GM18867 (cell line): ENCODE results near the gene DSCAM.

Experiments used
- ATAC-seq: cut with Tn5 transposase; IDR thresholded peaks from one replicate; pipeline ENCODE4 v1.9.1; 2021; ENCODE audit warnings: mild to moderate bottlenecking, moderate library complexity; ENCODE audit not compliant: unreplicated experiment

Gene DSCAM

GRCh38 chr21:40562242-40563002, 284.5 kb downstream of the DSCAM start:
- no peak for ATAC-seq

GRCh38 chr21:40556442-40556968, 290.5 kb downstream of the DSCAM start:
- no peak for ATAC-seq

- ATAC-seq = no peak
Observed at GRCh38 chr21:40555021-40555528, 291.9 kb downstream of the DSCAM start.

GRCh38 chr21:40553781-40554180, 293.2 kb downstream of the DSCAM start:
- ATAC-seq = no peak

- no peak for ATAC-seq
Observed at GRCh38 chr21:40547906-40548513, 298.9 kb downstream of the DSCAM start.

GRCh38 chr21:40546647-40547046, 300.3 kb downstream of the DSCAM start:
- no peak for ATAC-seq

- ATAC-seq = no peak
Observed at GRCh38 chr21:40540216-40540615, 306.7 kb downstream of the DSCAM start.

GRCh38 chr21:40534886-40535285, 312.1 kb downstream of the DSCAM start:
- no peak for ATAC-seq

GRCh38 chr21:40531431-40532110, 315.4 kb downstream of the DSCAM start:
- no peak for ATAC-seq

- ATAC-seq = no peak
Observed at GRCh38 chr21:40531016-40531415, 315.9 kb downstream of the DSCAM start.

- no peak for ATAC-seq
Observed at GRCh38 chr21:40517646-40518045, 329.3 kb downstream of the DSCAM start.

GRCh38 chr21:40516335-40516734, 330.6 kb downstream of the DSCAM start:
- ATAC-seq = no peak

- no peak for ATAC-seq
Observed at GRCh38 chr21:40512590-40512989, 334.4 kb downstream of the DSCAM start.

GRCh38 chr21:40507978-40508377, 339.0 kb downstream of the DSCAM start:
- ATAC-seq = no peak

- ATAC-seq = no peak
Observed at GRCh38 chr21:40505681-40506080, 341.3 kb downstream of the DSCAM start.

GRCh38 chr21:40505244-40505643, 341.7 kb downstream of the DSCAM start:
- no peak for ATAC-seq

- no peak for ATAC-seq
Observed at GRCh38 chr21:40504825-40505224, 342.1 kb downstream of the DSCAM start.

- ATAC-seq = no peak
Observed at GRCh38 chr21:40496116-40496515, 350.8 kb downstream of the DSCAM start.

GRCh38 chr21:40490408-40490807, 356.6 kb downstream of the DSCAM start:
- ATAC-seq = no peak

GRCh38 chr21:40489001-40489400, 358.0 kb downstream of the DSCAM start:
- ATAC-seq = no peak

GRCh38 chr21:40481764-40482163, 365.2 kb downstream of the DSCAM start:
- no peak for ATAC-seq

GRCh38 chr21:40474513-40474912, 372.4 kb downstream of the DSCAM start:
- no peak for ATAC-seq
